ENCODE measurements around the gene CCDC88C. TPM values are rescaled to one million over a fixed set of nuclear protein-coding genes. Genes with fewer than 3 reads are reported as not detected.

CCDC88C gene
- total RNA-seq, 1 donor from 2014 or later, result 39.3 TPM

- peaks cover 4% of the 10 kb centered on the region for H3K36me3 Mint-ChIP-seq
Observed at GRCh38 chr14:91299121-91300115, 118.2 kb downstream of the CCDC88C start.

GRCh38 chr14:91298576-91298975 lies 119.0 kb downstream of the CCDC88C start:
- peaks cover 4% of the 10 kb centered on the region for H3K36me3 Mint-ChIP-seq
- H3K9me3 Mint-ChIP-seq, result no peaks in the 10 kb centered on the region
- TF ChIP-seq CTCF (conservative IDR thresholded peaks at IDR 0.05), result no peak
- H3K27ac Mint-ChIP-seq, result no peak overlapping the region
- no peaks in the 10 kb centered on the region for H3K27me3 Mint-ChIP-seq
- DNase-seq (ENCODE audit: extremely low spot score, unreplicated experiment), result no peak
- H3K4me1 Mint-ChIP-seq (ENCODE audit: unreplicated experiment), result peaks cover 4% of the 10 kb centered on the region
- H3K4me3 Mint-ChIP-seq, result no peak overlapping the region

More at GRCh38 chr14:91299121-91300115, 118.2 kb downstream of the CCDC88C start:
- no peak for DNase-seq (ENCODE audit: extremely low spot score, unreplicated experiment)
- TF ChIP-seq CTCF (conservative IDR thresholded peaks at IDR 0.05), result no peak
- H3K9me3 Mint-ChIP-seq, result no peaks in the 10 kb centered on the region
- H3K4me1 Mint-ChIP-seq (ENCODE audit: unreplicated experiment), result peaks cover 4% of the 10 kb centered on the region
- H3K27me3 Mint-ChIP-seq, result no peaks in the 10 kb centered on the region
- H3K27ac Mint-ChIP-seq, result no peak overlapping the region
- H3K4me3 Mint-ChIP-seq, result no peak overlapping the region

GRCh38 chr14:91297081-91297711 lies 120.4 kb downstream of the CCDC88C start:
- Mint-ChIP-seq H3K4me1 (ENCODE audit: unreplicated experiment) (peaks cover 4% of the 10 kb centered on the region), H3K4me3 (no peak overlapping the region), H3K27ac (no peak overlapping the region), H3K9me3 (no peaks in the 10 kb centered on the region), H3K36me3 (peaks cover 9% of the 10 kb centered on the region), H3K27me3 (no peaks in the 10 kb centered on the region)
- TF ChIP-seq CTCF (conservative IDR thresholded peaks at IDR 0.05), result no peak
- no peak for DNase-seq (ENCODE audit: extremely low spot score, unreplicated experiment)

DNA sequence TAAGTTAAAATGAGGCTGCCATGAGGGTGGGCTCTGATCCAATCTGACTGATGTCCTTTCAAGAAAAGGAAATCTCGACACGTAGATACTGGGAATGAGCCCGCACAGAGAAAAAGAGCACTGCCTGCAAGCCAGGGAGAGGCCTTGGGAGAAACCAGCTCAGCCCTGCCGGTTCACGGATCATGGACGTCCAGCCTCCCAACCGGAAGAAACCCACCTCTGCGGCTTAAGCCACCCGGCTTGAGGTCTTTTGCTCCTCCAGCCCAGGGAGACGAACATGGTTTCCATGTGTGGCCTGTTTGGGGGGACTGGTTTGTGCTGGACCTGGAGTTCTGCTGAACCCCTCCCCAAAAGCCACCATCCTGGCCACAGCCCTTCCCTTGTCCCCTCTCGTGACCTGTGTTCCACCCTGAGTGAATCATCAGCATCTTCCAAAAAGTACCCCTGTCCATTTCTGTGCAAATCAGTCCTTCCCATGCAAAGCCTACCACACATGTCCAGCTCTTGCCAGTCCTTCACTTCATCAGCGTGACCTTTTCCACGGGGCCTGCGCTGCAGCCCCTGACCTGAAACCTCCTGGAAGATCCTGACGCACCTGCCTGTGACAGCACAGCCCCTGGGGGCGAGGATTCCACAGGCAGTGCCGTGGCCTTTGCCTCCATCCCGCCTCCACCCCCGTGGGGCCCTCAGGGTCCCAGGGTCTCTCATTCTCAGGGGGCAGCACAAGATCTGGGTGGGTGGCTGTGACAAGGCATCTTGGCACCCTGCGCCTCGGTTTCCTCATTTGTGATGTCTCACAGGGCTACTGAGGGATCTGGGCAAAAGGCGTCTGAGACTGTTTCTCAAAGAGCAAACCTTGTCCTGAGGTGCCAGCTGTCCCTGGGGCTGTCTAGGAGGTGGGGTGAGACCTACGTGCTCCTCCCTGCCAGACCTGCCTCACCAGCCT lies 121.5 kb downstream of the CCDC88C start:
- H3K4me3 Mint-ChIP-seq, result no peak overlapping the region
- DNase-seq (ENCODE audit: extremely low spot score, unreplicated experiment), result no peak
- H3K27ac Mint-ChIP-seq, result no peak overlapping the region
- H3K4me1 Mint-ChIP-seq (ENCODE audit: unreplicated experiment), result peaks cover 4% of the 10 kb centered on the region
- H3K9me3 Mint-ChIP-seq, result no peaks in the 10 kb centered on the region
- peaks cover 9% of the 10 kb centered on the region for H3K36me3 Mint-ChIP-seq
- no peak for TF ChIP-seq CTCF (conservative IDR thresholded peaks at IDR 0.05)
- no peaks in the 10 kb centered on the region for H3K27me3 Mint-ChIP-seq

- TF ChIP-seq CTCF (conservative IDR thresholded peaks at IDR 0.05), result no peak
- peaks cover 5% of the 10 kb centered on the region for H3K36me3 Mint-ChIP-seq
- no peak overlapping the region for H3K27ac Mint-ChIP-seq
Observed at GRCh38 chr14:91295276-91295845, 122.3 kb downstream of the CCDC88C start.

More at GRCh38 chr14:91295276-91295845, 122.3 kb downstream of the CCDC88C start:
- no peak for DNase-seq (ENCODE audit: extremely low spot score, unreplicated experiment)
- H3K9me3 Mint-ChIP-seq, result no peaks in the 10 kb centered on the region
- no peak overlapping the region for H3K4me3 Mint-ChIP-seq
- H3K4me1 Mint-ChIP-seq (ENCODE audit: unreplicated experiment), result peaks cover 4% of the 10 kb centered on the region
- H3K27me3 Mint-ChIP-seq, result no peaks in the 10 kb centered on the region

All from type B pancreatic cell (in vitro differentiated cells).